CD4-positive, alpha-beta T cell (primary cell): ENCODE data around the gene MFSD2A. TPM values are rescaled to one million over a fixed set of nuclear protein-coding genes. Genes with fewer than 3 reads are reported as not detected.
"Not testable (repeated sequence)": the region's sequence is repeated elsewhere in the genome, so short reads cannot be mapped to it uniquely, and the experiment has no call there.

Experiments
- ATAC-seq: fragments of 200-7000 bp; cut with Tn5 transposase; one replicate; pipeline ENCODE4 v1.10.0; 2022; ENCODE audit warnings: mild to moderate bottlenecking; ENCODE audit not compliant: poor library complexity
- CTCF ChIA-PET: fragments of 350-600 bp; sonication (Branson Sonifier 250); formaldehyde crosslinking; loops from one replicate; lab custom pipeline; 2021; ENCODE audit warnings: antibody characterized with exemption, inconsistent platforms; lab: Charles Lee
- POLR2A ChIA-PET: fragments of 350-600 bp; sonication (Branson Sonifier 250); formaldehyde crosslinking; loops from one replicate; lab custom pipeline; 2021; ENCODE audit warnings: antibody characterized with exemption, inconsistent platforms; lab: Charles Lee
- DNase-seq, 14 experiments: peaks; one replicate each; pipeline ENCODE4 v3.0.0-alpha.2; 2013 to 2020; ENCODE audit warnings: mixed read lengths in 2 of 14
- H3K27ac ChIP-seq, 2 donors: one replicate each; pipeline versions ENCODE4 v1.5.1 to v1.7.0; 2013; ENCODE audit warnings: low read length in 2 of 2, low read depth in 1 of 2, mild to moderate bottlenecking in 1 of 2
- H3K27me3 ChIP-seq, 2 experiments: 1 replicate in 1 of 2; 2 replicates in 1 of 2; pipeline versions ENCODE4 v1.6.1 to v1.7.0; 2013; ENCODE audit warnings: low read length in 2 of 2, control low read depth in 1 of 2, mild to moderate bottlenecking in 1 of 2, moderate library complexity in 1 of 2; ENCODE audit not compliant: insufficient read depth in 2 of 2, control insufficient read depth in 1 of 2
- H3K36me3 ChIP-seq: one replicate; pipeline ENCODE4 v1.6.1; 2013; ENCODE audit warnings: low read length, control low read depth; ENCODE audit not compliant: insufficient read depth
- H3K4me1 ChIP-seq: one replicate; pipeline ENCODE4 v1.6.1; 2013; ENCODE audit warnings: low read length, control low read depth; ENCODE audit not compliant: insufficient read depth
- H3K4me3 ChIP-seq: one replicate; pipeline ENCODE4 v1.5.1; 2013; ENCODE audit warnings: mild to moderate bottlenecking, low read length, moderate library complexity
- H3K9me3 ChIP-seq, 2 experiments: 1 replicate in 1 of 2; 2 replicates in 1 of 2; pipeline versions ENCODE4 v1.6.1 to v1.7.0; 2013; ENCODE audit warnings: low read length in 2 of 2, mild to moderate bottlenecking in 2 of 2, control low read depth in 1 of 2, moderate library complexity in 1 of 2; ENCODE audit not compliant: control insufficient read depth in 1 of 2, insufficient read depth in 1 of 2
- H3K27ac Mint-ChIP-seq: one replicate; pipeline ENCODE4 v1.8.0; 2020; ENCODE audit warnings: mixed read lengths
- H3K27me3 Mint-ChIP-seq: one replicate; pipeline ENCODE4 v1.8.0; 2021; ENCODE audit warnings: mixed read lengths
- H3K36me3 Mint-ChIP-seq: one replicate; pipeline ENCODE4 v1.8.0; 2021; ENCODE audit warnings: low read depth, mixed read lengths
- H3K4me1 Mint-ChIP-seq: one replicate; pipeline ENCODE4 v1.8.0; 2021; ENCODE audit warnings: low read depth, mixed read lengths
- H3K4me3 Mint-ChIP-seq: one replicate; pipeline ENCODE4 v1.8.0; 2020; ENCODE audit warnings: mild to moderate bottlenecking, mixed read lengths
- H3K9me3 Mint-ChIP-seq: one replicate; pipeline ENCODE4 v1.8.0; 2020; ENCODE audit warnings: mixed read lengths
- intact Hi-C, 2 experiments: fragments of 100-400 bp; cut with DNase I in 1 of 2; cut with micrococcal nuclease in 1 of 2; formaldehyde crosslinking; loops; one replicate each; pipeline versions ENCODE4 v1.15.1 to v1.9.0; 2023 to 2025; cut with DNase I, micrococcal nuclease
- total RNA-seq, 174 experiments: library from RNA in 2 of 174; stranded (reverse) in 2 of 174; gene quantifications; one replicate each; pipeline ENCODE4 v1.2.3 and lab custom pipeline; 2021 to 2026
- TF ChIP-seq, protein P1 (sequence below): fragments of 200-600 bp; IDR thresholded peaks from one replicate; pipeline ENCODE4 v1.8.0; 2022; ENCODE audit warnings: antibody characterized with exemption, mild to moderate bottlenecking

Gene MFSD2A
- total RNA-seq, 2 experiments from 2014 or later = 2.5 to 2.7 TPM

GRCh38 chr1:39962450-39962825, 7.5 kb downstream of the MFSD2A start:
- POLR2A ChIA-PET = no interaction called here
- H3K27me3 ChIP-seq = no peaks in the 10 kb centered on the region
- DNase-seq = no peak
- H3K4me1 Mint-ChIP-seq = peaks cover 6% of the 10 kb centered on the region
- TF ChIP-seq, protein P1, sequence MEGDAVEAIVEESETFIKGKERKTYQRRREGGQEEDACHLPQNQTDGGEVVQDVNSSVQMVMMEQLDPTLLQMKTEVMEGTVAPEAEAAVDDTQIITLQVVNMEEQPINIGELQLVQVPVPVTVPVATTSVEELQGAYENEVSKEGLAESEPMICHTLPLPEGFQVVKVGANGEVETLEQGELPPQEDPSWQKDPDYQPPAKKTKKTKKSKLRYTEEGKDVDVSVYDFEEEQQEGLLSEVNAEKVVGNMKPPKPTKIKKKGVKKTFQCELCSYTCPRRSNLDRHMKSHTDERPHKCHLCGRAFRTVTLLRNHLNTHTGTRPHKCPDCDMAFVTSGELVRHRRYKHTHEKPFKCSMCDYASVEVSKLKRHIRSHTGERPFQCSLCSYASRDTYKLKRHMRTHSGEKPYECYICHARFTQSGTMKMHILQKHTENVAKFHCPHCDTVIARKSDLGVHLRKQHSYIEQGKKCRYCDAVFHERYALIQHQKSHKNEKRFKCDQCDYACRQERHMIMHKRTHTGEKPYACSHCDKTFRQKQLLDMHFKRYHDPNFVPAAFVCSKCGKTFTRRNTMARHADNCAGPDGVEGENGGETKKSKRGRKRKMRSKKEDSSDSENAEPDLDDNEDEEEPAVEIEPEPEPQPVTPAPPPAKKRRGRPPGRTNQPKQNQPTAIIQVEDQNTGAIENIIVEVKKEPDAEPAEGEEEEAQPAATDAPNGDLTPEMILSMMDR = no peak
- H3K27ac Mint-ChIP-seq = no peak overlapping the region
- H3K27me3 Mint-ChIP-seq = no peaks in the 10 kb centered on the region
- H3K9me3 ChIP-seq = no peaks in the 10 kb centered on the region
- H3K36me3 ChIP-seq = no peaks in the 10 kb centered on the region
- H3K27ac ChIP-seq = no peak overlapping the region
- H3K4me3 ChIP-seq = no peak overlapping the region
- H3K4me3 Mint-ChIP-seq = no peak overlapping the region
- no peaks in the 10 kb centered on the region for H3K9me3 Mint-ChIP-seq
- no peak for ATAC-seq
- intact Hi-C loops = no loop called here
- CTCF ChIA-PET = no interaction called here
- peaks cover 9% of the 10 kb centered on the region for H3K4me1 ChIP-seq
- no peaks in the 10 kb centered on the region for H3K36me3 Mint-ChIP-seq

- H3K4me3 ChIP-seq, H3K27me3 Mint-ChIP-seq, DNase-seq, CTCF ChIA-PET, H3K27ac ChIP-seq, POLR2A ChIA-PET, H3K4me3 Mint-ChIP-seq, ATAC-seq, H3K27me3 ChIP-seq, H3K4me1 ChIP-seq, H3K36me3 ChIP-seq, H3K27ac Mint-ChIP-seq, H3K9me3 ChIP-seq, intact Hi-C loops, H3K9me3 Mint-ChIP-seq, H3K4me1 Mint-ChIP-seq, H3K36me3 Mint-ChIP-seq: not testable (repeated sequence)
These were observed 8.0 kb downstream of the MFSD2A start for GRCh38 chr1:39962964-39963363.

- no peaks in the 10 kb centered on the region for H3K27me3 Mint-ChIP-seq
- peaks cover 6% of the 10 kb centered on the region for H3K4me1 Mint-ChIP-seq
- Histone ChIP-seq H3K27ac (no peak overlapping the region), H3K4me3 (no peak overlapping the region), H3K36me3 (no peaks in the 10 kb centered on the region), H3K27me3 (no peaks in the 10 kb centered on the region), H3K9me3 (no peaks in the 10 kb centered on the region), H3K4me1 (peaks cover 9% of the 10 kb centered on the region)
- CTCF ChIA-PET = no interaction called here
- DNase-seq (no peak), ATAC-seq (no peak)
- no peak overlapping the region for H3K27ac Mint-ChIP-seq
- POLR2A ChIA-PET = no interaction called here
- TF ChIP-seq, protein P1 = no peak
- no peaks in the 10 kb centered on the region for H3K36me3 Mint-ChIP-seq
- intact Hi-C loops = no loop called here
- H3K4me3 Mint-ChIP-seq = no peak overlapping the region
- no peaks in the 10 kb centered on the region for H3K9me3 Mint-ChIP-seq
These were observed 9.6 kb downstream of the MFSD2A start for GRCh38 chr1:39964552-39964951.

DNA sequence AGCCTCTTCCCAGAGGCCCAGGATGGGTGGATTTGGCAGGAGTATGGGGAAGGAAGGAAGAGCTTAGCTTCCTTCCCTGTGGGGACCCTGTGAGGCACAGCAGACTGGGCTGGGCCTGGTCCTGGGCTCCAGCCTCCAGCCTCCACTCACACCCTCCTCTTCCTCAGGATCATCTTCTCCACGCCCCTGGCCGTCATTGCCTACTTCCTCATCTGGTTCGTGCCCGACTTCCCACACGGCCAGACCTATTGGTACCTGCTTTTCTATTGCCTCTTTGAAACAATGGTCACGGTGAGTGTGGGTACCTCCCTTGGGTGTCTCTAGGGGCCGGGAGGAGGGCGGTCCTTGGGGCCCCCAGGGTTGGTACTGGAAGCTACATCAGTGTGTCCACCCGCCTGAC, 10.1 kb downstream of the MFSD2A start:
- ChIA-PET POLR2A (no interaction called here), CTCF (interaction anchor here (0.6 kb wide), 1 partner anchor 131 kb away, joined by 3 read pairs; no protein-coding TSS in a partner anchor)
- ATAC-seq (no peak), DNase-seq (no peak)
- Histone ChIP-seq H3K4me3 (no peak overlapping the region), H3K4me1 (peaks cover 9% of the 10 kb centered on the region), H3K36me3 (no peaks in the 10 kb centered on the region), H3K27me3 (no peaks in the 10 kb centered on the region), H3K9me3 (no peaks in the 10 kb centered on the region), H3K27ac (no peak overlapping the region)
- Mint-ChIP-seq H3K4me3 (no peak overlapping the region), H3K9me3 (no peaks in the 10 kb centered on the region), H3K27me3 (no peaks in the 10 kb centered on the region), H3K36me3 (no peaks in the 10 kb centered on the region), H3K27ac (no peak overlapping the region), H3K4me1 (peaks cover 6% of the 10 kb centered on the region)
- intact Hi-C loops = no loop called here
- TF ChIP-seq, protein P1 = no peak
